Neuronal stem cell (in vitro differentiated cells): Measurements from ENCODE around the gene METTL2A.
"Not testable (repeated sequence)": the region's sequence is repeated elsewhere in the genome, so short reads cannot be mapped to it uniquely, and the experiment has no call there.

ENCODE experiments used
- DNase-seq: peaks from one replicate; pipeline ENCODE4 v3.0.0-alpha.2; 2013; ENCODE audit warnings: low spot score
- H2AFZ ChIP-seq: one replicate; pipeline ENCODE4 v1.6.1; 2013; ENCODE audit warnings: mild to moderate bottlenecking, low read length, inconsistent platforms
- H2AK5ac ChIP-seq: 2 replicates; pipeline ENCODE4 v1.6.1; 2013; ENCODE audit warnings: low read depth, mild to moderate bottlenecking, inconsistent platforms, low read length, moderate library complexity, mixed read lengths
- H2BK120ac ChIP-seq: 2 replicates; pipeline ENCODE4 v1.6.1; 2013; ENCODE audit warnings: low read depth, mild to moderate bottlenecking, inconsistent platforms, low read length, moderate library complexity, mixed read lengths
- H2BK12ac ChIP-seq: one replicate; pipeline ENCODE4 v1.6.1; 2013; ENCODE audit warnings: low read length, inconsistent platforms
- H2BK15ac ChIP-seq: 2 replicates; pipeline ENCODE4 v1.6.1; 2013; ENCODE audit warnings: mild to moderate bottlenecking, low read length, inconsistent platforms, mixed read lengths
- H2BK5ac ChIP-seq: one replicate; pipeline ENCODE4 v1.6.1; 2013; ENCODE audit warnings: inconsistent platforms, mild to moderate bottlenecking, low read length, moderate library complexity
- H3K14ac ChIP-seq: one replicate; pipeline ENCODE4 v1.6.1; 2013; ENCODE audit warnings: low read length, inconsistent platforms
- H3K18ac ChIP-seq: 2 replicates; pipeline ENCODE4 v1.6.1; 2013; ENCODE audit warnings: low read length, inconsistent platforms
- H3K23ac ChIP-seq: 2 replicates; pipeline ENCODE4 v1.6.1; 2013; ENCODE audit warnings: low read depth, mild to moderate bottlenecking, mixed read lengths, low read length, inconsistent platforms; ENCODE audit not compliant: poor library complexity
- H3K27ac ChIP-seq: replicated peaks from 3 replicates; pipeline ENCODE4 v1.5.1; 2013; ENCODE audit warnings: low read length, inconsistent platforms
- H3K27me3 ChIP-seq, 3 experiments: 2 replicates each; pipeline ENCODE4 v1.6.1; 2013; ENCODE audit warnings: low read length in 3 of 3, mild to moderate bottlenecking in 2 of 3, inconsistent platforms in 1 of 3, low read depth in 1 of 3, mixed read lengths in 1 of 3, moderate library complexity in 1 of 3; ENCODE audit not compliant: control insufficient read depth in 3 of 3, insufficient read depth in 3 of 3
- H3K36me3 ChIP-seq, 2 donors: replicated peaks in 1 of 2; 2 replicates each; pipeline ENCODE4 v1.6.1; 2013; ENCODE audit warnings: low read length in 2 of 2; ENCODE audit not compliant: control insufficient read depth in 2 of 2, insufficient read depth in 2 of 2
- H3K4ac ChIP-seq: 2 replicates; pipeline ENCODE4 v1.6.1; 2013; ENCODE audit warnings: inconsistent platforms, mild to moderate bottlenecking, low read length, moderate library complexity
- H3K4me1 ChIP-seq, 2 donors: 1 replicate in 1 of 2; 2 replicates in 1 of 2; pipeline ENCODE4 v1.6.1; 2013; ENCODE audit warnings: low read length in 2 of 2, low read depth in 1 of 2; ENCODE audit not compliant: control insufficient read depth in 2 of 2, insufficient read depth in 1 of 2
- H3K4me2 ChIP-seq: one replicate; pipeline ENCODE4 v1.6.1; 2013; ENCODE audit warnings: mild to moderate bottlenecking, low read length, inconsistent platforms; ENCODE audit not compliant: insufficient read depth, poor library complexity, severe bottlenecking
- H3K4me3 ChIP-seq, 2 donors: 2 replicates each; pipeline ENCODE4 v1.5.1; 2013; ENCODE audit warnings: low read length in 2 of 2, mild to moderate bottlenecking in 2 of 2, inconsistent platforms in 1 of 2, moderate library complexity in 1 of 2
- H3K79me1 ChIP-seq: one replicate; pipeline ENCODE4 v1.6.1; 2013; ENCODE audit warnings: low read depth, mild to moderate bottlenecking, inconsistent platforms, low read length, moderate library complexity
- H3K9ac ChIP-seq: one replicate; pipeline ENCODE4 v1.6.1; 2013; ENCODE audit warnings: mild to moderate bottlenecking, low read depth, low read length, inconsistent platforms; ENCODE audit not compliant: poor library complexity
- H3K9me3 ChIP-seq, 2 donors: replicated peaks in 1 of 2; 2 replicates each; pipeline versions ENCODE3 to v1.6.1; 2013; ENCODE audit warnings: low read length in 2 of 2, mild to moderate bottlenecking in 2 of 2, inconsistent platforms in 1 of 2, low read depth in 1 of 2, mixed read lengths in 1 of 2, moderate library complexity in 1 of 2; ENCODE audit not compliant: control insufficient read depth in 2 of 2, insufficient read depth in 1 of 2
- H4K8ac ChIP-seq: one replicate; pipeline ENCODE4 v1.6.1; 2013; ENCODE audit warnings: low read depth, mild to moderate bottlenecking, inconsistent platforms, low read length, moderate library complexity
- H4K91ac ChIP-seq: one replicate; pipeline ENCODE4 v1.6.1; 2013; ENCODE audit warnings: low read length, low read depth, mild to moderate bottlenecking, inconsistent platforms; ENCODE audit not compliant: poor library complexity
- WGBS, 2 donors: extraction: QIAGEN DNeasy Blood & Tissue Kit; methylation state at CpG; one replicate each; pipeline ENCODE4 v1.1.7; 2013; ENCODE audit warnings: missing lambda C conversion rate in 2 of 2, mixed read lengths in 1 of 2; ENCODE audit not compliant: insufficient read length in 2 of 2, insufficient replicate concordance in 1 of 2; ENCODE audit errors: extremely low coverage in 2 of 2; 5-methylcytosine and 5-hydroxymethylcytosine counted together

Gene METTL2A

DNA sequence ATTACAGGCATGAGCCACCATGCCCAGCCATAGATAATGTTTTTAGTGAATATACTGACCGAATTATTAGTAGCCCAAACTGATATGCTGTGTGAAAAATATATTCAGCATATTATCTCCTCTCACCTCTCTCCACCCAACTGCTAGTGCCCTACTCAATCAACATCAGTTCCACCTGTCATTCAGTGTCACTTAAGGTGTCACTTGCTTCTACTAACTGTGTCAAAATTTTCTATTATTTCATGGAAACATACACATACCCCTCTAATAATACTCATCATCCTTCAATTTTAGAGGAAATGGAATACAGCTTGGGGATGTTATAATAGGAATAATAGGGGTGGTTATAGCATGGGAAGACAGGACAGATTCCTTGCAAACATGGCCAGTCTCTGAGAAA, 30.8 kb upstream of the METTL2A start:
- peaks cover 0 to 18% (median 1%) of the 10 kb centered on the region in 3 experiments for H3K27me3 ChIP-seq
- no peaks in the 10 kb centered on the region for H3K4me1 ChIP-seq
- no peak overlapping the region for H4K91ac ChIP-seq
- H3K4me3 ChIP-seq = no peak overlapping the region
- no peak overlapping the region for H3K18ac ChIP-seq
- H2AFZ ChIP-seq = no peak overlapping the region
- no peak overlapping the region for H4K8ac ChIP-seq
- H3K27ac ChIP-seq = no peak overlapping the region
- no peak overlapping the region for H2BK120ac ChIP-seq
- H3K9me3 ChIP-seq = no peaks in the 10 kb centered on the region
- no peaks in the 10 kb centered on the region for H3K79me1 ChIP-seq
- no peak overlapping the region for H3K9ac ChIP-seq
- H2BK15ac ChIP-seq = no peak overlapping the region
- no peak overlapping the region for H3K4ac ChIP-seq
- H2BK5ac ChIP-seq = no peak overlapping the region
- no peak overlapping the region for H3K23ac ChIP-seq
- H2AK5ac ChIP-seq = no peak overlapping the region
- H3K4me2 ChIP-seq = no peak overlapping the region
- WGBS, 2 donors = no CpG with 5 or more reads among the region's 1 CpG
- no peak overlapping the region for H3K14ac ChIP-seq
- H2BK12ac ChIP-seq = no peak overlapping the region
- no peak for DNase-seq
- no peaks in the 10 kb centered on the region for H3K36me3 ChIP-seq

- Histone ChIP-seq H3K4me2 (no peak overlapping the region), H3K9ac (no peak overlapping the region), H2BK12ac (no peak overlapping the region), H3K14ac (no peak overlapping the region), H3K18ac (no peak overlapping the region), H2AK5ac (no peak overlapping the region), H3K36me3 (no peaks in the 10 kb centered on the region), H3K4ac (no peak overlapping the region), H2BK15ac (no peak overlapping the region), H3K27me3 (peaks cover 0 to 15% (median 0%) of the 10 kb centered on the region in 3 experiments), H3K9me3 (no peaks in the 10 kb centered on the region), H4K91ac (no peak overlapping the region), H3K79me1 (no peaks in the 10 kb centered on the region), H3K4me1 (no peaks in the 10 kb centered on the region), H3K4me3 (no peak overlapping the region), H3K27ac (no peak overlapping the region), H2BK5ac (no peak overlapping the region), H3K23ac (no peak overlapping the region), H4K8ac (no peak overlapping the region), H2AFZ (no peak overlapping the region), H2BK120ac (no peak overlapping the region)
- no peak for DNase-seq
- no CpG with 5 or more reads among the region's 1 CpG for WGBS, 2 donors
These were observed 24.8 kb upstream of the METTL2A start for GRCh38 chr17:62398891-62399290.

DNA sequence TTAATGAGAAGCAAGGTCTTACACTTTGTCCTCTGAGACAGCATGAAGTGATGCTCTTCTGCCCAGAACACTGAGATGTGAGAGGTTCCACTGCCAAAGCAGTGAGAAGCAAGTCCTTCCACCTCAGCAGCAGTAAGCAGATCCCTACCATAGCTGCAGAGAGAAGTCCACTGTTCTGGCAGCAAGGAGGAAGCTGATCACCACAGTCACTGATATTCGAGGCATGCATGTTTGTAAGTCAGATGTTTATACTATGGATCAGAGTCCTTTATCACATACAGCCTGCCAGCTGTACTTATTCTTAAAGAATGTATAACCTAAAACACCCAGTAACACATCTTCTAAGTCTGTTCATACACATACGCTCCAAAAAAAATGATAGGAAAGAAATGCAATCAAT, 18.2 kb upstream of the METTL2A start:
- Histone ChIP-seq H2AFZ (no peak overlapping the region), H3K4me2 (no peak overlapping the region), H3K36me3 (no peaks in the 10 kb centered on the region), H3K4ac (no peak overlapping the region), H2BK5ac (no peak overlapping the region), H2BK120ac (no peak overlapping the region), H3K14ac (no peak overlapping the region), H3K18ac (no peak overlapping the region), H3K27me3 (peaks cover 0 to 3% (median 0%) of the 10 kb centered on the region in 3 experiments), H3K9ac (no peak overlapping the region), H2AK5ac (no peak overlapping the region), H2BK15ac (no peak overlapping the region), H3K79me1 (no peaks in the 10 kb centered on the region), H3K23ac (no peak overlapping the region), H4K8ac (no peak overlapping the region), H4K91ac (no peak overlapping the region), H3K27ac (no peak overlapping the region), H2BK12ac (no peak overlapping the region), H3K4me3 (no peak overlapping the region), H3K9me3 (no peaks in the 10 kb centered on the region), H3K4me1 (no peaks in the 10 kb centered on the region)
- whole genome bisulfite sequencing, 2 donors = no CpG with 5 or more reads among the region's 2 CpGs
- no peak for DNase-seq

GRCh38 chr17:62413090-62413489, 10.6 kb upstream of the METTL2A start:
- H3K23ac ChIP-seq, H3K36me3 ChIP-seq, H3K79me1 ChIP-seq, H3K9ac ChIP-seq, H3K4me2 ChIP-seq, H3K9me3 ChIP-seq, H3K27me3 ChIP-seq, H2BK15ac ChIP-seq, H3K4me1 ChIP-seq, H2AFZ ChIP-seq, H4K91ac ChIP-seq, H3K4me3 ChIP-seq, H3K14ac ChIP-seq, H2BK5ac ChIP-seq, H3K27ac ChIP-seq, H3K18ac ChIP-seq, DNase-seq, H2BK12ac ChIP-seq, H2AK5ac ChIP-seq, H2BK120ac ChIP-seq, H4K8ac ChIP-seq, H3K4ac ChIP-seq: not testable (repeated sequence)
- WGBS, 2 donors = no CpG with 5 or more reads among the region's 1 CpG
